Measurements from ENCODE around the gene C9orf85.

Gene C9orf85

GRCh38 chr9:71918419-71918818 is 7.0 kb downstream of the C9orf85 start:
- TF ChIP-seq SUZ12 (IDR thresholded peaks at IDR 0.05; ENCODE audit: extremely low read depth, insufficient read depth, insufficient read length) (no peak), YY1 (IDR thresholded peaks at IDR 0.05; ENCODE audit: insufficient read depth, insufficient read length) (no peak), ZNF274 (IDR thresholded peaks at IDR 0.05; ENCODE audit: low read depth, low read length) (no peak)
- peaks cover 26% of the 10 kb centered on the region; the same call in 1 of the 2 replicates for H3K9me3 ChIP-seq (ENCODE audit: insufficient read depth, low read length)
- H3K9ac ChIP-seq (ENCODE audit: insufficient read length, low read depth), result no peak overlapping the region
- H3K36me3 ChIP-seq (ENCODE audit: insufficient read depth, insufficient read length, low read length), result peaks cover 16% of the 10 kb centered on the region
- no peak overlapping the region for H3K4me3 ChIP-seq (ENCODE audit: insufficient read length, low read depth)
- peaks cover 3% of the 10 kb centered on the region for H3K4me1 ChIP-seq (ENCODE audit: insufficient read depth, insufficient read length)
- no peak for DNase-seq (ENCODE audit: low read depth, low spot score)
- H3K27me3 ChIP-seq (ENCODE audit: insufficient read depth, insufficient read length), result no peaks in the 10 kb centered on the region

DNA sequence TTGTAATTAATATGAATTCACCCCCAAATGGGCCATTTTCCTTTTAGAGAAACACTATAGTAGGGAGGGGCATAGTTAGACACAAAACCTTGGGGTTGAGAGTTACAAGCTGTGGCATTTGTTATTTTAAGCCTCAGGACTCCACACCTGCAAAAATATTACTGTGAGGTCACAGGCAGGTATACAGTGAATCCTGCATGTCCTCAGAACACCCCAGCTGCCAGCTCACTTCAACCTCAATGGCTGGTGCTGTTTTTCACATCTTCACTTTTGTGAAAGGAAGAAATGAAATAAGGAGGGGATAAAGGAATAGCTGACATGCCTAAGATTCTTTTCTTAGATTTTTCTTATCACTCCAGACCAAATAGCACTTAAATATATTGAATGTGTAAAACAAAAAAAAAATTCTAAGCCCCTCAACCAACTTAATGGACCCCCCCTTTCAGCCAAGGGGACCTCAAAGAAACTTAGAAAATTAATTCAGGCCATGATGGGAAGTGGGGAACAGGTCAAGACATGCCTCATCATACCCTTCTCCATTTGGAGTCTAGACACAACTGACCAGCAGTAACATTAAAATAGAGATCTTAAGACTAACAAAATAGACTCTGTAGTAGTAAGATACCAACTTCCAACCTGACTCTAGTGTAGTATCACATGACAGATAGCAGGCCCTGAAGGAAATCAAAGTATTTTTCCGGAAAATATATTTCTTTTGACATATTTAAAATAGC is 9.2 kb downstream of the C9orf85 start:
- peaks cover 26% of the 10 kb centered on the region; the same call in 1 of the 2 replicates for H3K9me3 ChIP-seq (ENCODE audit: insufficient read depth, low read length)
- H3K27me3 ChIP-seq (ENCODE audit: insufficient read depth, insufficient read length), result no peaks in the 10 kb centered on the region
- TF ChIP-seq ZNF274 (IDR thresholded peaks at IDR 0.05; ENCODE audit: low read depth, low read length) (no peak), SUZ12 (IDR thresholded peaks at IDR 0.05; ENCODE audit: extremely low read depth, insufficient read depth, insufficient read length) (no peak), YY1 (IDR thresholded peaks at IDR 0.05; ENCODE audit: insufficient read depth, insufficient read length) (no peak)
- no peak overlapping the region for H3K9ac ChIP-seq (ENCODE audit: insufficient read length, low read depth)
- H3K4me3 ChIP-seq (ENCODE audit: insufficient read length, low read depth), result no peak overlapping the region
- no peak for DNase-seq (ENCODE audit: low read depth, low spot score)
- peaks cover 16% of the 10 kb centered on the region for H3K36me3 ChIP-seq (ENCODE audit: insufficient read depth, insufficient read length, low read length)
- peaks cover 3% of the 10 kb centered on the region for H3K4me1 ChIP-seq (ENCODE audit: insufficient read depth, insufficient read length)

DNA sequence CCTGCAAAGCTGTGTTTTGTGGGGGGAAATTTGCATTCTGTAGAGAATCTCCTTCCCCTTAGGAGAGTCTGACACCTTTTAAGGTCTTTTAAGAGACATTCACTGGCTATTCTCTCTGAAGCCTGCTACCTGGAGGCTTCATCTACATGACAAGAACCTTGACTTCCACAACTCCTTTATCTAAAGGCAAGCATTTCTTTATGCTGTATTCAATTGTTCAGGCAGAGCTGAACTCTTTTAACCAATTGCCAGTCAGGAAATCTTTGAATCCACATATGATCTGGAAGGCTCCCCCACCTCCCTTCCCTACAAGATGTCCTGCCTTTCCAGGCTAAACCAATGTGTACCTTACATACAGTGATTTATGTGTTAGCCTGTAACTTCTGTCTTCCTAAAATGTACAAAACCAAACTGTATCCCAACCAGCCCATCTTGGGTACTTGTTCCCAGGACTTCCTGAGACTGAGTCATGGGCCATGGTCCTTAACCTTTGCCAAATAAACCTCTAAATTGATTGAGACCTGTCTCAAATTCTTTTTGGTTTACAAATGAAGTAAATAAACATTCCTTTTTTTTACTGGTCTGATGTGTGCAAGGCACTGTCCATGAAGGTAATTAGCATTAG is 9.9 kb downstream of the C9orf85 start:
- Histone ChIP-seq H3K36me3 (ENCODE audit: insufficient read depth, insufficient read length, low read length) (peaks cover 16% of the 10 kb centered on the region), H3K4me1 (ENCODE audit: insufficient read depth, insufficient read length) (peaks cover 3% of the 10 kb centered on the region), H3K27me3 (ENCODE audit: insufficient read depth, insufficient read length) (no peaks in the 10 kb centered on the region), H3K4me3 (ENCODE audit: insufficient read length, low read depth) (no peak overlapping the region), H3K9me3 (ENCODE audit: insufficient read depth, low read length) (peaks cover 26% of the 10 kb centered on the region; the same call in 1 of the 2 replicates), H3K9ac (ENCODE audit: insufficient read length, low read depth) (no peak overlapping the region)
- peak; percentile 63 for DNase-seq (ENCODE audit: low read depth, low spot score)
- TF ChIP-seq SUZ12 (IDR thresholded peaks at IDR 0.05; ENCODE audit: extremely low read depth, insufficient read depth, insufficient read length) (no peak), ZNF274 (IDR thresholded peaks at IDR 0.05; ENCODE audit: low read depth, low read length) (no peak), YY1 (IDR thresholded peaks at IDR 0.05; ENCODE audit: insufficient read depth, insufficient read length) (no peak)

- TF ChIP-seq SUZ12 (IDR thresholded peaks at IDR 0.05; ENCODE audit: extremely low read depth, insufficient read depth, insufficient read length) (no peak), YY1 (IDR thresholded peaks at IDR 0.05; ENCODE audit: insufficient read depth, insufficient read length) (no peak), ZNF274 (IDR thresholded peaks at IDR 0.05; ENCODE audit: low read depth, low read length) (no peak)
- Histone ChIP-seq H3K4me1 (ENCODE audit: insufficient read depth, insufficient read length) (peaks cover 3% of the 10 kb centered on the region), H3K36me3 (ENCODE audit: insufficient read depth, insufficient read length, low read length) (peaks cover 5% of the 10 kb centered on the region), H3K4me3 (ENCODE audit: insufficient read length, low read depth) (no peak overlapping the region), H3K9ac (ENCODE audit: insufficient read length, low read depth) (no peak overlapping the region), H3K27me3 (ENCODE audit: insufficient read depth, insufficient read length) (no peaks in the 10 kb centered on the region), H3K9me3 (ENCODE audit: insufficient read depth, low read length) (peaks cover 11% of the 10 kb centered on the region; the same call in 1 of the 2 replicates)
- DNase-seq (ENCODE audit: low read depth, low spot score), result no peak
These were observed 13.1 kb downstream of the C9orf85 start for GRCh38 chr9:71924576-71924975.

DNA sequence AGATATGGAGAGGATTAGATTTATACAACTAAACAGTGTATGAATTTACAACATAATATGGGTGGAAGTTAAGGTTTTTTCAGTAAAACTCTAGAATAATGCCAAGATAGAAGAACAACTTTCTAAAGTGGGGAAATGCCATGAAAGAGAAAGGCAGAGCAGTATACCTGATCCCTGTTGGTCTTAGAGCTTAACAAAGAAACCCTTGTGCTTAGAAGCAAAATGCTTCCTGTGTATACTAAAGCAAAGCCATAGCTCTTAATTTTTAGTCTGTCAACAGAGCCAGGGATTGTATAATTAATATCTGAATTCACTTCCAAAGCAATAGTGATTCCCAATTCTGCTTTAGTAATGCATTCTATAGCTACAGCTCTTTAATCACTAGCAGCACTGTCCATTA is 14.4 kb downstream of the C9orf85 start:
- Histone ChIP-seq H3K4me1 (ENCODE audit: insufficient read depth, insufficient read length) (no peaks in the 10 kb centered on the region), H3K4me3 (ENCODE audit: insufficient read length, low read depth) (no peak overlapping the region), H3K27me3 (ENCODE audit: insufficient read depth, insufficient read length) (no peaks in the 10 kb centered on the region), H3K36me3 (ENCODE audit: insufficient read depth, insufficient read length, low read length) (peaks cover 5% of the 10 kb centered on the region), H3K9me3 (ENCODE audit: insufficient read depth, low read length) (peaks cover under 1% of the 10 kb centered on the region; the same call in 1 of the 2 replicates), H3K9ac (ENCODE audit: insufficient read length, low read depth) (no peak overlapping the region)
- TF ChIP-seq ZNF274 (IDR thresholded peaks at IDR 0.05; ENCODE audit: low read depth, low read length) (no peak), YY1 (IDR thresholded peaks at IDR 0.05; ENCODE audit: insufficient read depth, insufficient read length) (no peak), SUZ12 (IDR thresholded peaks at IDR 0.05; ENCODE audit: extremely low read depth, insufficient read depth, insufficient read length) (no peak)
- no peak for DNase-seq (ENCODE audit: low read depth, low spot score)

DNA sequence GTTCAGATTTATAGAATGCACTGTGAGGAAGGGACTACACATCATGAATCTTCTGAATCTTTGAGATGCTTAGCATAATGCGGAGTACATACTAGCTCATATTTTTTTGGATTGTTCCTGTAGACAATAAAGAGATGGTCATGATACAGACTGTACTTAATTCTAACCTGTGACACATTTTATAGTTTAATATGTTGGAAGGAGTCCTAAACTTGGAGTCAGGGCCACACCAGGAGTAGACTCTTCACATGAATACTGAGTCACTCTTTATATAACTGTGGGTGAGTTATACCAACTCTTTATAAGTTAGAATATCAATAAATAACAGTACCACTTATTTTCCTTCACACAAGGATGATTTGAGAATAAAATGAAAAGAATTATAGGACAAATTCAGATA is 16.9 kb downstream of the C9orf85 start:
- DNase-seq (ENCODE audit: low read depth, low spot score), result no peak

DNA sequence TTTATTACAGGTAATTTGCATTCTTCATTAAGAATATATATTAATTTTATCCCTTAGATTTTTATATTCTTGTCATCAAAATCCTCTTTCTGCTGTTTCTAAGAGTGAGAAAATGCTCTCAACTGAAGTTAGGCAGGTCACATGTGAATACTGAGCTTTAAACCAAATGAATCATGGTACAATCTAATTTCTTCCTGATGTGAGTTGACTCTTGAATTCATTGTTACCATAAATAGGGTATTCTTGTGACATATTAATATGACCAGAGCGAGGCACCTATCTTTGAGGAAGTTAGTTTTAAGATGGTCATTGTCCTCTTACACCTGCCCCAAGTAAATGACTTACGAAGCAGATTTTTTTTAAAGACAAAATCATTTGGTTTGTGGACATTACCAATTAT is 17.4 kb downstream of the C9orf85 start:
- no peak for TF ChIP-seq SUZ12 (IDR thresholded peaks at IDR 0.05; ENCODE audit: extremely low read depth, insufficient read depth, insufficient read length)
- no peak for TF ChIP-seq YY1 (IDR thresholded peaks at IDR 0.05; ENCODE audit: insufficient read depth, insufficient read length)
- no peak for TF ChIP-seq ZNF274 (IDR thresholded peaks at IDR 0.05; ENCODE audit: low read depth, low read length)
- DNase-seq (ENCODE audit: low read depth, low spot score), result no peak
- Histone ChIP-seq H3K36me3 (ENCODE audit: insufficient read depth, insufficient read length, low read length) (no peaks in the 10 kb centered on the region), H3K9ac (ENCODE audit: insufficient read length, low read depth) (no peak overlapping the region), H3K4me1 (ENCODE audit: insufficient read depth, insufficient read length) (no peaks in the 10 kb centered on the region), H3K9me3 (ENCODE audit: insufficient read depth, low read length) (no peaks in the 10 kb centered on the region), H3K4me3 (ENCODE audit: insufficient read length, low read depth) (no peak overlapping the region), H3K27me3 (ENCODE audit: insufficient read depth, insufficient read length) (no peaks in the 10 kb centered on the region)

More for the DNA sequence above, 16.9 kb downstream of the C9orf85 start:
- TF ChIP-seq SUZ12 (IDR thresholded peaks at IDR 0.05; ENCODE audit: extremely low read depth, insufficient read depth, insufficient read length) (no peak), YY1 (IDR thresholded peaks at IDR 0.05; ENCODE audit: insufficient read depth, insufficient read length) (no peak), ZNF274 (IDR thresholded peaks at IDR 0.05; ENCODE audit: low read depth, low read length) (no peak)
- no peaks in the 10 kb centered on the region for H3K36me3 ChIP-seq (ENCODE audit: insufficient read depth, insufficient read length, low read length)
- H3K9me3 ChIP-seq (ENCODE audit: insufficient read depth, low read length), result no peaks in the 10 kb centered on the region
- no peak overlapping the region for H3K4me3 ChIP-seq (ENCODE audit: insufficient read length, low read depth)
- no peak overlapping the region for H3K9ac ChIP-seq (ENCODE audit: insufficient read length, low read depth)
- H3K4me1 ChIP-seq (ENCODE audit: insufficient read depth, insufficient read length), result no peaks in the 10 kb centered on the region
- no peaks in the 10 kb centered on the region for H3K27me3 ChIP-seq (ENCODE audit: insufficient read depth, insufficient read length)
